HPDE6-E6E7 (cell line): ENCODE results near the gene AACS.

Experiments used
- DNase-seq: peaks from one replicate; pipeline ENCODE4 v3.0.0; 2011; ENCODE audit warnings: missing footprints; ENCODE audit errors: extremely low spot score

Gene AACS

DNA sequence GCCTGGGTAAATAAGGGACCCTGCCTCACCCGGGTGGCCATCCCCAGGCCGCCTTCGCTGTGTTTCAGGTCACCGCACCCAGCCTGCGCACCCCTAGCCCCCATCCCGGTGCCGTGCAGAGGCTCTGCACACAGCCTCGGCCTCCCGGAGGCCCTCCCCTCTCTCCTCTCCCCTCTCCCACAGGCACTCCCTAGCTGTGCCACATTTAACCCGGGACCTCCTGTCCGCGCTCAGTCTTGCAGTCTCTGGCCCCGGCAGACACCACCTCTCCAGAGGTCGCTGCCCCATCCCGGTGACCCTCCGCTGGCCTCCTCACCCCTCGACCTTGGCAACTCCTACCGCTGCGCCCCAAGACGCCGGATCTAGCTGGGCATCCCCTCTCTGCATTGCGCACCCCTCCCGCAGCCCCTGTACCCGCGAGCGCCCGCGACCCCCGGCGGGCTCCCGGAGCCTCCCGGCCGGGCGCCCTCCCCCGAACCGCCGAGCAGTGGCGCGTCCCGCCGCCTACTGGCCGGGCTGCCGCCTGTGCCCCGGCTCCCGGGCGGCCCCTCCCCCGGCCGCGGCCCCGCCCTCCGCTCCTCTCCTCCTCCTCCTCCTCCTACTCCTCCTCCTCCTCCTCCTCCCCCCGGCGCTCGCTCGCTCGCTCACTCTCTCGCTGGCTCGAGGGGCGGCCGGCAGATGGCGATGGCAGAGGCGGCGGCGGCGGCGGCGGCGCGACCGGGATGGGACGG lies 120.7 kb downstream of the AACS start, which contains the start of gene TMEM132B:
Gene TMEM132B, plus strand, starts transcription at position 647 of the 731 bp plus-strand sequence.
- DNase-seq = peak; percentile 46

DNA sequence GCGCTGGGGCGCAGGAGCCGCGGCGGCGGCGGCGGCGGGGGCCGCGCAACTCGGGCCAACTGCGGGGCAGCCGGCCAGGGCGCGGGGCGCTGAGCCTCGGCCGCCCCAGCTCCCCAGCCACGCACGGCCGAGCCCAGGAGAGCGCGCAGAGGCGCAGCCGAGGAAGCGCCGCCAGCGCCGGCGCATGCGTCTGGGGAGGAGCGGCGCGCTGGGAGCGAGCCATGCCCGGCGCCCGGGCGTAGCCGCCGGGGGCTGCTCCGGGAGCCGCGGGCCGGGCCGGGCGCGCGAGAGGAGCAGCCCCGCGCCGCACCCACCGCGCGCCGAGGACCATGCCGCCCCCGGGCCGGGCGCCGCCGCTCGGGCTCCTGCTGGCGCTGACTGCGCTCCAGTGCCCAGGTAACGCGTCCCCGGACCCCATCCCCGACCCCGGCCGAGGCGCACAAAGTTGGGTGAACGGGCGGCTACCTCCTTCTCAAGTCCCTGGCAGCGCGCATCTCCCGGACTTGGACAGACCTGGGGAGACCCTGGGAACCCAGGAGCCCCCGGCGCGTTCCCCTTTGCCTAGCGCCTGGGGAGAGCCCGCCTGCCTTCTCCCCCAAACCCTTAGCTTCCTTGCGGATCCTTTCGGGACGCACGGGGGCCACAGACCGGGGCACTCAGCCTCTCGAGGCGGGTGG lies 121.4 kb downstream of the AACS start:
- no peak for DNase-seq

DNA sequence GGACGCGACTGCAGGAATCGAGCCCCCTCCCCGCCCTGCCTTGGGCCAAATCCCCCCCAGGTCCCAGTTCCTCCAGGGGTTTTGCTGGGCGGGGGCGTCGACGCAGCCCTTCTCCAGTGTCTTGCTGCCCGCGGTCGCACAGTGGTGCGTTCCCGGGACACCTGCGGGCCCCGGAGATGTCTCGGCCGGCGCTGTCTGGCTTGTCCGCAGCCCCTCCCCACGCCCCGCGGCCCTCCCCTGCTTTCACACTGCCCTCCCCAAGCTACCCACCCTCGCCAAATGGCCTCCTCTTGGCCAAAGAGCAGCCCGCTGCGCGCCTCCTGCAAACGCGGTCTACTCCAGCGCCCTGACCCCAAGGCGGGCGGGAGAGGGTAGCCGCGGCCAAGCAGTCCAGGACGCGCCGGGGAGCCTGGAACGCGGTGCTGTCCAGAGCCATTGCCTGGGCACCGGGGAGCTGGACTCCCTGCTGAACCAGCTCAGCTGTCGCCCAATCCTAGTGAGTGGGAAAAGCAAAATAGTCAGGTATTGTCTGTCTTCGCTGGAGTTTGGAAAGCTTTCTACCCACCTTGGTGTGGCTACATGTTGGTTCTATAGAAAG lies 122.0 kb downstream of the AACS start:
- DNase-seq = no peak

DNA sequence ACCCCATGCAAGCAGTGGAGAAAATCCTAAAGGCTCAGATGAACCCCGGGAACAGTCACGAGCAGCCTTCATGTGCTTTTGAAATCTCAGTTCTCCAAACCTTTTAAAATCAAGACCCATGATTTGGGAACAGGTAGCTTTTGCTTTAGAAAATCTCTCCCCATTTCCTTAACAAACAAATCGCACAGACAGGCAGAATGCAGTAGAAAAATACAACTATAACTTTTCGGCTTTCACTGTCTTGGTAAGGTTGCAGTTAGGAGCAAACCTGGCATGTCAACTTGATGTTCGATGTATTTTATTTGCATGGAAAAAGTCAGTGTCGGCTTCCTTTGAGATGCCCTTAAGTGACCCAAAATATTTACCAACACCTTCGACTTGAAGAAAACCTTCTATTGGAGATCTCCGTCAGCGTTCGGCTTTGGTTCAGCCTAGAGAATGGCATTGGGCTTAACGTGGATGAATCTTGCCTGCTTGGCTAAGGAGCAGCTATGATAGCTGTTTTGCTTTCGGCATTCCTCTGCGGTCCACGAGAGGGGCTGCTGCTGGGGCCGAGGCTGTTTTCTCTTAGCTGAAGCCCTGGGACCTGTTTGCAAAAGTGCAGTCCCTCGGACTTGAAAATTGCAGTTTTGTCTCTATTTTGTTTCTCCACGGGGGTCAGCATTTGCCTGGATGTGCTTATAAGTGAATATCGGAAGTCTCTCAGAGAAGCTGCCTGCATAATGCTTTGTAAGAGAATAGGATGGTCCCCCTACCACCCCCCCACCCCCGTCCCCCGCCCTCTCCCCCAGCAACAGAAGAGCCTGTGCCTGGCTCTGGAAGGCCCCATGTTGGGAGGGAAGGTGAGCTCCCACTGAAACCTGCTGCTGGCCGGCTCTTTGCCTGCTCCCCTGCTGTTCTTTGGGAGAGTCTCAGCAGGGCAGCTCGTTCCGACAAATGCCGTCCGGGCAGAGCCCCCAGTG lies 122.8 kb downstream of the AACS start:
- DNase-seq = no peak

DNA sequence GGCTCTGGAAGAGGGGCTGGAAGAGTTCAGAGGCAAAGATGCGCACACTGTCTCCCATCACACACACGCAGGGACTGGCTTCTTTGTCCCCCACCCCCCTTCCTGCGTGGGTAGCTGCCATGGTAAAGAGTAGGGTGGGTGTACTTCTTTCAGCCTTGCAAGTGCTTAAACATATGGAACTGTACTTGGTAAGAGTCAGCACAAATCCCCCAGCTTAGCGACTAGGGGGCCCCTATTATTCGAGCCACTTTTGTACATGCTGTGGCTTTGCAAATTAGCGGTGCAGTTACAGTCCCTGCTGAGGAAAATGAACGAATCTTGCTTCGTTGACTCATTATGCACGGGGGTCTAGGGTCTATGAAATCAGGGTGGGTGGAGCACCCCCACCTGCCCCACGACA lies 123.8 kb downstream of the AACS start:
- no peak for DNase-seq

DNA sequence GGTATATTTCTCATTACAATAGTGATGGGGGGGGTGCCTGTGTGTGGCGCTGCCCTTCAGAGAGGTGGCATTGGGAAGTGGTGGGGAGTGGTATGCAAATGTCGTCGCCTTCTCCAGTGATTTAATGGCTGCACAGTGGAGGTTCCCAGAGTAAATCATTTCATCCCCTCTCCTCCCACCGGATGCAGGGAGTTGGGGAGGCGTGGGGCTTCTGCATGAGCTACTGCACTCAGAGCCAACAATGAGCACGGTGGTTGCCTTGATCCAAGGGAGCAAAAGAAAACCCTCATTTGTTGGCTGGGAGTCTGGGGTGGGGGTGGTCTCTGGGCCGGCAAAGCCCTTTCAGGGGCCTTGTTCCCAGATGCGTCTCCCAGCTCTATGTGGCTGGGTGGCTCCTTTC lies 124.3 kb downstream of the AACS start:
- DNase-seq = no peak

DNA sequence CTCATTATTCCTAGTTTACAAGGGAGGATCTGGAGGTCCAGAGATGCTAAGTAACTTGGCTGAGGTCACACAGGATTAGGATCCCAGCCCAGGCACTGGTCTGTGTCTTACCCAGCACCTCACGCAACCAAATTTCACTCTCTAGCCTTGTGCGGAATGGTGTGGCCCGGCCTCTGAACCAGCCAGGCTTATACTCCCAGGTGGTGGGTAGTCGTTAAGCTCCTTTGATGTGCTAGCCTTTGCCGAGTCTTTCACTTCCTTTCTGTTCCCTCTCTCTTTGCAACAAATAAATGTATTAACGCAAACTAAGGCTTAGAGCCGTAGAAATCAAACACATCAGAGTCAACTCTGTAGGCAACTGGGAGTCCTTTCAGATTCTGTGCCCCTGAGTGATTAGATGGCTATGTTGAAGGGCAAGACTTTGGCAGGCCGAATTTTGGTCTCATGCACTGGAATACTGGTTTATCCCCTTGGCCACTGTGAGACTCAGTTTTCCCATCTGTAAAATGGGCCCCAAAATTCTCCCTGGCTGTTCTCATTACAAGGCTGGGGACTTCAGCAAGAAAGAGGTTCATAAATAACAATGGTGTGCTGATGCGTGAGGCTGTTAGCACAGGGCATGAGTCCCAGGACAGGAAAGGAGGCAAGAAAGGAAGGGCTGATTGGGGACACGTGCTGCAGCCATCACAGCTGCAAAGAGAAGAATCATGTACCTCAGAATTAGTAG lies 126.3 kb downstream of the AACS start:
- DNase-seq = no peak

DNA sequence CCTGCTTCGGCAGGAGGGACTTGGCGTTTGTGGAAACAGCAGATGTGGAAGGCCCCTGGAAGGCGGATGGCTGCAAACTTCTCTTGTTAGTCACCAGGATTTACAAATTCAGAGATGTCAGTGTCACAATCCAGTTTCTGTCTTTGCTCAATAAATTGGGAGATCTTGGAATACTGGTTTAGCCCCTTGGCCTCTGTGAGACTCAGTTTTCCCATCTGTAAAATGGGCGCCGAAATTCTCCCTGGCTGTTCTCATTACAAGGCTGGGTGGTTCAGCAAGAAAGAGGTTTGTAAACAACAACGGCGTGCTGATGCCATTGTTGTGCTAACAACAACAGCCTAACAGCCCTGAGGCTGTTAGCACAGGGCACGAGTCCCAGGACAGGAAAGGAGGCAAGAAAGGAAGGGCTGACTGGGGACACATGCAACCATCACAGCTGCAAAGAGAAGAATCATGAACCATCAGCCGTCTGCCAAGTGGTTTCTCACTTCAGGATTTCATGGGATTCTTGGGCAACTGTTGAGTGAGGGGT lies 127.5 kb downstream of the AACS start:
- DNase-seq = no peak
